Measurements from ENCODE around the gene YPEL2.

- TF ChIP-seq CTCF (IDR thresholded peaks at IDR 0.05) (no peak), ZFX (IDR thresholded peaks at IDR 0.05; ENCODE audit: borderline replicate concordance) (no peak)
Measured at GRCh38 chr17:59427996-59428395, 96.5 kb downstream of the YPEL2 start.
